H1 (cell line): ENCODE measurements around the gene ZMYM2. TPM values are rescaled to one million over a fixed set of nuclear protein-coding genes. Genes with fewer than 3 reads are reported as not detected.
"Not testable (repeated sequence)": the region's sequence is repeated elsewhere in the genome, so short reads cannot be mapped to it uniquely, and the experiment has no call there.

Experiments used
- CTCF ChIA-PET: fragments of 300-600 bp; sonication (Branson Sonifier 250); formaldehyde crosslinking; loops from one replicate; lab custom pipeline; 2021; ENCODE audit not compliant: partially characterized antibody; lab: Charles Lee
- POLR2A ChIA-PET: fragments of 300-600 bp; sonication (Branson Sonifier 250); formaldehyde crosslinking; loops from one replicate; lab custom pipeline; 2021; ENCODE audit warnings: inconsistent platforms; ENCODE audit not compliant: partially characterized antibody; lab: Charles Lee
- DNase-seq, 2 experiments: peaks; one replicate each; pipeline versions ENCODE4 v3.0.0 to v3.0.0-alpha.2; 2010 to 2022; ENCODE audit warnings: low spot score in 2 of 2, low read depth in 1 of 2, mixed read lengths in 1 of 2
- FAIRE-seq: peaks from 2 replicates; lab custom pipeline; 2011; peaks lifted over from hg19 to GRCh38; lab: Jason Lieb, UNC
- H2AFZ ChIP-seq: 2 replicates; pipeline ENCODE4 v1.8.1; 2012; ENCODE audit warnings: low read length, inconsistent platforms
- H2AK5ac ChIP-seq: 2 replicates; pipeline ENCODE4 v1.6.1; 2013; ENCODE audit warnings: low read depth, low read length
- H2BK120ac ChIP-seq: replicated peaks from 2 replicates; pipeline ENCODE3; 2013; ENCODE audit warnings: low read depth, low read length, inconsistent platforms
- H2BK12ac ChIP-seq: 2 replicates; pipeline ENCODE4 v1.6.1; 2013; ENCODE audit warnings: low read depth, low read length
- H2BK15ac ChIP-seq: 2 replicates; pipeline ENCODE4 v1.6.1; 2013; ENCODE audit warnings: low read length
- H2BK20ac ChIP-seq: 2 replicates; pipeline ENCODE4 v1.6.1; 2013; ENCODE audit warnings: low read length
- H2BK5ac ChIP-seq: 2 replicates; pipeline ENCODE4 v1.6.1; 2013; ENCODE audit warnings: low read depth, low read length
- H3K14ac ChIP-seq: 2 replicates; pipeline ENCODE4 v1.6.1; 2013; ENCODE audit warnings: inconsistent platforms; ENCODE audit not compliant: insufficient read length
- H3K18ac ChIP-seq: 2 replicates; pipeline ENCODE4 v1.6.1; 2013; ENCODE audit warnings: low read length; ENCODE audit errors: extremely low read depth
- H3K23ac ChIP-seq: 2 replicates; pipeline ENCODE4 v1.6.1; 2013; ENCODE audit warnings: inconsistent platforms; ENCODE audit not compliant: insufficient read length
- H3K23me2 ChIP-seq: 2 replicates; pipeline ENCODE4 v1.6.1; 2013; ENCODE audit warnings: low read depth, low read length
- H3K27ac ChIP-seq: 2 replicates; pipeline ENCODE4 v1.6.1; 2011; ENCODE audit warnings: low read depth, low read length, inconsistent platforms
- H3K27me3 ChIP-seq, 4 experiments: replicated peaks in 1 of 4; 1 replicate in 1 of 4; 2 replicates in 3 of 4; pipeline versions ENCODE4 v1.6.1 to v1.8.1; 2011 to 2013; ENCODE audit warnings: low read length in 3 of 4, mild to moderate bottlenecking in 3 of 4, inconsistent platforms in 2 of 4, mixed read lengths in 2 of 4, moderate library complexity in 1 of 4; ENCODE audit not compliant: control insufficient read depth in 3 of 4, insufficient read depth in 3 of 4; ENCODE audit errors: extremely low read depth in 1 of 4
- H3K36me3 ChIP-seq, 4 experiments: 2 replicates each; pipeline versions ENCODE4 v1.6.1 to v1.8.1; 2011 to 2013; ENCODE audit warnings: mild to moderate bottlenecking in 4 of 4, low read length in 3 of 4, moderate library complexity in 2 of 4, control low read depth in 1 of 4, inconsistent platforms in 1 of 4; ENCODE audit not compliant: insufficient read depth in 4 of 4, control insufficient read depth in 2 of 4
- H3K4ac ChIP-seq: replicated peaks from 2 replicates; pipeline ENCODE3; 2013; ENCODE audit warnings: low read length, low read depth, mixed read lengths, inconsistent platforms; ENCODE audit not compliant: insufficient read length
- H3K4me1 ChIP-seq, 4 experiments: replicated peaks in 1 of 4; 1 replicate in 1 of 4; 2 replicates in 3 of 4; pipeline versions ENCODE4 v1.6.1 to v1.8.1; 2011 to 2013; ENCODE audit warnings: low read length in 3 of 4, inconsistent platforms in 2 of 4, mixed read lengths in 1 of 4; ENCODE audit not compliant: insufficient read depth in 4 of 4, control insufficient read depth in 3 of 4
- H3K4me2 ChIP-seq, 2 experiments: 2 replicates each; pipeline versions ENCODE4 v1.6.1 to v1.8.1; 2011 to 2013; ENCODE audit warnings: low read depth in 2 of 2, low read length in 2 of 2, control low read depth in 1 of 2, inconsistent platforms in 1 of 2, mild to moderate bottlenecking in 1 of 2; ENCODE audit not compliant: insufficient read depth in 1 of 2
- H3K4me3 ChIP-seq, 4 experiments: fragments of 200-600, 300-600 bp in 1 of 4; sonication (generic), shearing (Covaris generic), sonication (Bioruptor Twin) in 1 of 4; 2 replicates each; pipeline versions ENCODE4 v1.5.1 to v1.8.1; 2011 to 2016; ENCODE audit warnings: low read length in 4 of 4, low read depth in 3 of 4, control low read depth in 2 of 4, inconsistent platforms in 2 of 4, mild to moderate bottlenecking in 2 of 4, mixed read lengths in 1 of 4, moderate library complexity in 1 of 4; ENCODE audit not compliant: insufficient read depth in 2 of 4; ENCODE audit errors: extremely low read depth in 1 of 4
- H3K56ac ChIP-seq: replicated peaks from 2 replicates; pipeline ENCODE3; 2013; ENCODE audit warnings: low read depth, mild to moderate bottlenecking, mixed read lengths, low read length, inconsistent platforms; ENCODE audit not compliant: insufficient read length
- H3K79me1 ChIP-seq: 2 replicates; pipeline ENCODE4 v1.6.1; 2013; ENCODE audit warnings: low read depth, low read length, control low read depth
- H3K79me2 ChIP-seq, 2 experiments: 2 replicates each; pipeline versions ENCODE4 v1.6.1 to v1.8.1; 2012 to 2013; ENCODE audit warnings: low read length in 2 of 2, mild to moderate bottlenecking in 2 of 2, inconsistent platforms in 1 of 2; ENCODE audit not compliant: insufficient read depth in 2 of 2, control insufficient read depth in 1 of 2
- H3K9ac ChIP-seq, 4 experiments: replicated peaks in 1 of 4; 1 replicate in 1 of 4; 2 replicates in 3 of 4; pipeline versions ENCODE4 v1.6.1 to v1.8.1; 2011 to 2013; ENCODE audit warnings: low read depth in 3 of 4, low read length in 3 of 4, control low read depth in 2 of 4, mild to moderate bottlenecking in 2 of 4, moderate library complexity in 2 of 4, inconsistent platforms in 1 of 4; ENCODE audit errors: extremely low read depth in 1 of 4
- H3K9me3 ChIP-seq, 2 experiments: 2 replicates each; pipeline versions ENCODE4 v1.6.1 to v1.8.1; 2012 to 2013; ENCODE audit warnings: mild to moderate bottlenecking in 2 of 2, moderate library complexity in 2 of 2, control low read depth in 1 of 2, inconsistent platforms in 1 of 2, low read depth in 1 of 2, low read length in 1 of 2, mixed read lengths in 1 of 2; ENCODE audit not compliant: insufficient read depth in 2 of 2
- H4K20me1 ChIP-seq, 2 experiments: replicated peaks in 1 of 2; 2 replicates each; pipeline versions ENCODE3 to v1.8.1; 2011 to 2013; ENCODE audit warnings: inconsistent platforms in 2 of 2, low read length in 2 of 2, mild to moderate bottlenecking in 1 of 2; ENCODE audit not compliant: insufficient read depth in 2 of 2, control insufficient read depth in 1 of 2
- H4K5ac ChIP-seq: 2 replicates; pipeline ENCODE4 v1.6.1; 2013; ENCODE audit warnings: low read length, low read depth, mixed read lengths, inconsistent platforms; ENCODE audit not compliant: insufficient read length
- H4K8ac ChIP-seq: 2 replicates; pipeline ENCODE4 v1.8.0; 2013; ENCODE audit warnings: mild to moderate bottlenecking, moderate library complexity, low read length, inconsistent platforms; ENCODE audit not compliant: insufficient read depth; ENCODE audit errors: extremely low read depth
- H4K91ac ChIP-seq: replicated peaks from 2 replicates; pipeline ENCODE3; 2013; ENCODE audit warnings: low read length, mixed read lengths, inconsistent platforms; ENCODE audit not compliant: insufficient read length
- BCL11A ChIP-seq, 2 experiments: IDR thresholded peaks; one replicate each; pipeline ENCODE4 v1.6.1; 2011; ENCODE audit warnings: low read depth in 2 of 2, low read length in 2 of 2, mild to moderate bottlenecking in 2 of 2
- EZH2 ChIP-seq: fragments of 200-600 bp; sonication (generic); IDR thresholded peaks from 2 replicates; pipeline ENCODE4 v1.7.1; 2012; ENCODE audit warnings: low read depth, mild to moderate bottlenecking, moderate library complexity, low read length, inconsistent platforms; ENCODE audit not compliant: severe bottlenecking
- SP2 ChIP-seq: IDR thresholded peaks from 2 replicates; pipeline ENCODE4 v1.6.1; 2012; ENCODE audit warnings: mild to moderate bottlenecking, low read length, inconsistent platforms
- SRF ChIP-seq: IDR thresholded peaks from 2 replicates; pipeline ENCODE4 v1.6.1; 2011; ENCODE audit warnings: mild to moderate bottlenecking, low read depth, low read length, moderate library complexity
- WGBS, 2 experiments: shearing (Covaris generic) in 1 of 2; methylation state at CpG; one replicate each; pipeline versions ENCODE4 v1.1.6 to v1.1.7; 2013 to 2015; ENCODE audit warnings: low lambda C conversion rate in 2 of 2, mixed read lengths in 2 of 2, inconsistent platforms in 1 of 2, low coverage in 1 of 2, missing lambda C conversion rate in 1 of 2; ENCODE audit not compliant: insufficient replicate concordance in 2 of 2, insufficient coverage in 1 of 2, insufficient read length in 1 of 2; ENCODE audit errors: extremely low coverage in 1 of 2, missing lambda C conversion rate in 1 of 2; 5-methylcytosine and 5-hydroxymethylcytosine counted together
- polyA plus RNA-seq, 7 experiments: library from polyadenylated mRNA; depleted of rRNA in 3 of 7; stranded (reverse) in 5 of 7; unstranded in 2 of 7; fragments of >200 nt in 5 of 7; fragments of 200-250 nt in 2 of 7; gene quantifications; 1 replicate in 5 of 7; 2 replicates in 1 of 7; 4 replicates in 1 of 7; pipeline versions ENCODE4 v1.2.1 to v1.2.3, GENCODE V29; 2011 to 2013; ENCODE audit warnings: missing spikeins in 2 of 7, mixed read lengths in 2 of 7
- total RNA-seq: library from RNA; stranded (reverse); fragmentation: NEBNext Ultra II Directional; extraction: Animal tissue kit (Norgen Biotek cat#: 25700); gene quantifications from 2 replicates; pipeline ENCODE4 v1.2.1, GENCODE V29; 2021

ZMYM2 gene
- total and polyA plus RNA-seq, 2 of the 8 experiments (the other 6 are each of a cell fraction or from before 2014, with no cell fraction given), result 41.2 to 159 TPM

DNA sequence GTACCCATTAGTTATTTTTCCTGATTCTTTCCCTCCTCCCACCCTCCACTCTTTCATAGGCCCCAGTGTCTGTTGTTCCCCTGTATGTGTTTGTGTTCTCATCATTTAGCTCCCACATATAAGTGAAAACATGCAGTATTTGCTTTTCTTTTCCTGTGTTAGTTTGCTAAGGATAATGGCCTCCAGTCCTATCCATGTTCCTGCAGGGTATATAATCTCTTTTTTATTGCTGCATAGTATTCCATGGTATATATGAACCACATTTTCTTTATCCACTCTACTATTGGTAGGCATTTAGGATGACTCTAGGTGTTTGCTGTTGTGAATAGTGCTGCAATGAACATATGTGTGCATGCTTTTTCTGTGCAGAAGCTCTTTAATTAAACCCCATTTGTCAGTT lies 79.4 kb downstream of the ZMYM2 start (continued):
- TF ChIP-seq SP2 (no peak), BCL11A (IDR thresholded peaks at IDR 0.05; ENCODE audit: low read depth in 2 of 2, low read length in 2 of 2) (no peak), SRF (no peak), EZH2 (no peak)

DNA sequence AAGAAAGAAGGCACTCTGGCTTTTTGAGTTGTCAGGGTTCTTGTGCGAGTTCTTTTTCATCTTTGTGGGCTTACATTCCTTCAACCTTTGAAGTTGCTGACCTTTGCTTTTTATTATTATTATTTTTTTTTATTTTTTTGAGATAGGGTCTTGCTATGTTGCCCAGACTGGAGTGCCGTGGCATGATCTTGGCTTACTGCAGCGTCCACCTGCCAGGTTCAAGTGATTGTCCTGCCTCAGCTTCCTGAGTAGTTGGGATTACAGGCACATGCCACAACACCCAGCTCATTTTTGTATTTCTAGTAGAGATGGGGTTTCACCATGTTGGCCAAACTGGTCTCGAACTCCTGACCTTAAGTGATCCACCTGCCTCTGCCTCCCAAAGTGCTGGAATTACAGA lies 84.1 kb downstream of the ZMYM2 start:
- H4K5ac ChIP-seq, H2BK20ac ChIP-seq, CTCF ChIA-PET, H3K14ac ChIP-seq, H2BK5ac ChIP-seq, H3K4ac ChIP-seq, POLR2A ChIA-PET, H3K4me3 ChIP-seq, H3K9ac ChIP-seq, H3K56ac ChIP-seq, H2BK120ac ChIP-seq, DNase-seq, H3K4me1 ChIP-seq, H4K8ac ChIP-seq, H2BK12ac ChIP-seq, H3K9me3 ChIP-seq, H2AFZ ChIP-seq, H3K18ac ChIP-seq, H2AK5ac ChIP-seq, H3K79me1 ChIP-seq, H3K23ac ChIP-seq, H3K4me2 ChIP-seq, H3K27me3 ChIP-seq, H4K91ac ChIP-seq, H2BK15ac ChIP-seq, H3K23me2 ChIP-seq, H3K27ac ChIP-seq, FAIRE-seq: not testable (repeated sequence)
- Histone ChIP-seq H4K20me1 (peaks cover 8 to 16% of the 10 kb centered on the region in 2 experiments), H3K36me3 (peaks cover 0 to 46% (median 11%) of the 10 kb centered on the region in 4 experiments; a peak in 4 of 8 replicates), H3K79me2 (peaks cover 0 to 65% of the 10 kb centered on the region in 2 experiments; a peak in 3 of 4 replicates)
- WGBS, 2 experiments, result 90% methylated on average over 4 of the region's 4 CpGs; no CpG with 5 or more reads in 1 of the 2 experiments
